Spleen (tissue), 11 donors: ENCODE measurements around the gene SMPD2. TPM values are rescaled to one million over a fixed set of nuclear protein-coding genes. Genes with fewer than 3 reads are reported as not detected.
A peak's percentile ranks its signal among the peaks of the same experiment; 100 is the strongest.

Experiments used
- DNase-seq: peaks from one replicate; pipeline ENCODE4 v3.0.0-alpha.2; 2020
- H3K27ac ChIP-seq, 8 donors: fragments of 200-600 bp; sonication (generic) in 7 of 8; 1 replicate in 4 of 8; 2 replicates in 4 of 8; pipeline versions ENCODE4 v1.5.0 to v1.8.0; 2016 to 2021; ENCODE audit warnings: inconsistent platforms in 4 of 8, mild to moderate bottlenecking in 4 of 8, moderate library complexity in 1 of 8
- H3K27me3 ChIP-seq, 7 donors: fragments of 200-600 bp; sonication (generic) in 6 of 7; replicated peaks in 1 of 7; 1 replicate in 4 of 7; 2 replicates in 3 of 7; pipeline versions ENCODE4 v1.5.0 to v1.8.0; 2016 to 2021; ENCODE audit warnings: inconsistent platforms in 3 of 7, mild to moderate bottlenecking in 1 of 7
- H3K36me3 ChIP-seq, 6 donors: fragments of 200-600 bp; sonication (generic) in 5 of 6; 1 replicate in 4 of 6; 2 replicates in 2 of 6; pipeline versions ENCODE4 v1.5.0 to v1.8.0; 2016 to 2021; ENCODE audit warnings: inconsistent platforms in 2 of 6
- H3K4me1 ChIP-seq, 6 donors: fragments of 200-600 bp; sonication (generic) in 5 of 6; 1 replicate in 3 of 6; 2 replicates in 3 of 6; pipeline versions ENCODE4 v1.5.0 to v1.8.0; 2016 to 2021; ENCODE audit warnings: inconsistent platforms in 3 of 6
- H3K4me3 ChIP-seq, 8 donors: fragments of 200-600 bp; sonication (generic) in 7 of 8; 1 replicate in 4 of 8; 2 replicates in 4 of 8; pipeline versions ENCODE4 v1.5.0 to v1.8.0; 2016 to 2021; ENCODE audit warnings: inconsistent platforms in 4 of 8, mild to moderate bottlenecking in 4 of 8, moderate library complexity in 2 of 8
- H3K9me3 ChIP-seq, 8 donors: fragments of 200-600 bp; sonication (generic) in 7 of 8; 1 replicate in 4 of 8; 2 replicates in 4 of 8; pipeline versions ENCODE4 v1.5.0 to v1.8.0; 2016 to 2021; ENCODE audit warnings: inconsistent platforms in 4 of 8
- CTCF ChIP-seq, 11 experiments: fragments of 200-600 bp in 7 of 11; fragments of 450-650 bp in 4 of 11; sonication (generic) in 4 of 11; IDR thresholded peaks in 8 of 11; conservative IDR thresholded peaks in 3 of 11; 1 replicate in 7 of 11; 2 replicates in 4 of 11; pipeline versions ENCODE4 v1.4.0 to v1.8.0; 2016 to 2021; ENCODE audit warnings: antibody characterized with exemption in 11 of 11, inconsistent platforms in 4 of 11, mild to moderate bottlenecking in 1 of 11
- POLR2A ChIP-seq, 3 donors: fragments of 450-650 bp; IDR thresholded peaks; one replicate each; pipeline ENCODE4 v1.5.1; 2017; ENCODE audit warnings: antibody characterized with exemption in 3 of 3, mild to moderate bottlenecking in 1 of 3
- POLR2AphosphoS5 ChIP-seq, 3 donors: sonication (generic); formaldehyde crosslinking; IDR thresholded peaks; one replicate each; pipeline ENCODE4 v1.5.1; 2017; ENCODE audit warnings: antibody characterized with exemption in 3 of 3
- WGBS, 5 donors: extraction: QIAGEN DNeasy Blood & Tissue Kit in 3 of 5; methylation state at CpG; one replicate each; pipeline versions ENCODE4 v1.1.5 to v1.1.7; 2013 to 2018; 5-methylcytosine and 5-hydroxymethylcytosine counted together
- intact Hi-C: fragments of 100-400 bp; cut with DNase I; formaldehyde crosslinking; loops from one replicate; pipeline ENCODE4 v1.15.0; 2023; ENCODE audit warnings: low total_unique reads
- polyA plus RNA-seq, 3 donors: library from polyadenylated mRNA; stranded (reverse); fragments of 200-250 nt; gene quantifications; one replicate each; pipeline ENCODE4 v1.2.1, GENCODE V29; 2013
- total RNA-seq, 7 donors: library from RNA; depleted of rRNA in 3 of 7; stranded (reverse); fragments of >200 nt in 3 of 7; fragmentation: NEBNext Ultra II Directional in 4 of 7; extraction: Animal tissue kit (Norgen Biotek cat#: 25700) in 4 of 7; gene quantifications; one replicate each; pipeline versions ENCODE4 v1.1.0 to v1.2.1, GENCODE V29; 2016 to 2021
- donor health status: healthy with polysubstance abuse.
- donor health status: DM: no; HTN: no; CAD: no; lungs with moderate emphysema.
- donor health status: DM: no; HTN: no; CAD: no.
- donor health status: Bipolar disorder and iron deficiency.
- donor health status: healthy.
- donor health status: DM: no; HTN: no; CAD: no.
- donor health status: DM: yes; HTN: yes; CAD: no.

Gene SMPD2
- total and polyA plus RNA-seq, 10 donors, result 11.4 to 21.4 (median 18.9) TPM

- DNase-seq, result no peak
- H3K4me3 ChIP-seq, result peak overlapping the region in 6 of 8 donors; percentile 73 to 92 (median 76)
- peaks cover 17 to 86% (median 68%) of the 10 kb centered on the region in 6 donors for H3K4me1 ChIP-seq
- peaks cover 0 to 7% (median 2%) of the 10 kb centered on the region in 8 donors for H3K9me3 ChIP-seq
- intact Hi-C loops, result no loop called here
- 65 to 76% (median 70%) methylated on average over 16 of the region's 16 CpGs for WGBS, 5 donors
- peaks cover 0 to 34% (median 9%) of the 10 kb centered on the region in 6 donors for H3K36me3 ChIP-seq
- H3K27ac ChIP-seq, result peak overlapping the region in 7 of 8 donors; percentile 14 to 100 (median 95)
- TF ChIP-seq POLR2AphosphoS5 (IDR thresholded peaks at IDR 0.05), result no peak
- no peak for TF ChIP-seq POLR2A (IDR thresholded peaks at IDR 0.05)
- no peak for TF ChIP-seq CTCF (IDR thresholded peaks at IDR 0.05 in 8 of 11, conservative IDR thresholded peaks at IDR 0.05 in 3 of 11)
- H3K27me3 ChIP-seq, result no peaks in the 10 kb centered on the region
Observed at GRCh38 chr6:109456710-109457561, 16.4 kb downstream of the SMPD2 start.

- H3K36me3 ChIP-seq, result peaks cover 0 to 34% (median 12%) of the 10 kb centered on the region in 6 donors
- H3K4me1 ChIP-seq, result peaks cover 17 to 80% (median 65%) of the 10 kb centered on the region in 6 donors
- no peaks in the 10 kb centered on the region for H3K27me3 ChIP-seq
- peaks cover 0 to 7% (median 2%) of the 10 kb centered on the region in 8 donors for H3K9me3 ChIP-seq
- intact Hi-C loops, result no loop called here
- H3K27ac ChIP-seq, result peak overlapping the region in 6 of 8 donors; percentile 2 to 100 (median 94)
- 76 to 86% (median 84%) methylated on average over 6 of the region's 6 CpGs for WGBS, 5 donors
- TF ChIP-seq POLR2AphosphoS5 (IDR thresholded peaks at IDR 0.05) (no peak), CTCF (IDR thresholded peaks at IDR 0.05 in 8 of 11, conservative IDR thresholded peaks at IDR 0.05 in 3 of 11) (no peak), POLR2A (IDR thresholded peaks at IDR 0.05) (no peak)
- no peak for DNase-seq
- H3K4me3 ChIP-seq, result no peak overlapping the region
Observed at GRCh38 chr6:109457562-109457996, 17.1 kb downstream of the SMPD2 start.

- 24 to 43% (median 35%) methylated on average over 5 of the region's 5 CpGs for WGBS, 5 donors
Observed at GRCh38 chr6:109458774-109459531, 18.4 kb downstream of the SMPD2 start.

More at GRCh38 chr6:109458774-109459531, 18.4 kb downstream of the SMPD2 start:
- peaks cover 0 to 34% (median 19%) of the 10 kb centered on the region in 6 donors for H3K36me3 ChIP-seq
- TF ChIP-seq CTCF (IDR thresholded peaks at IDR 0.05 in 8 of 11, conservative IDR thresholded peaks at IDR 0.05 in 3 of 11) (no peak), POLR2AphosphoS5 (IDR thresholded peaks at IDR 0.05) (peak in 1 of 3 donors; percentile 60), POLR2A (IDR thresholded peaks at IDR 0.05) (no peak)
- DNase-seq, result no peak
- intact Hi-C loops, result no loop called here
- H3K9me3 ChIP-seq, result peaks cover 0 to 7% (median 2%) of the 10 kb centered on the region in 8 donors
- H3K4me1 ChIP-seq, result peaks cover 6 to 66% (median 52%) of the 10 kb centered on the region in 6 donors
- no peak overlapping the region for H3K4me3 ChIP-seq
- no peaks in the 10 kb centered on the region for H3K27me3 ChIP-seq
- peak overlapping the region in 7 of 8 donors; percentile 29 to 100 (median 94) for H3K27ac ChIP-seq
